Measurements from ENCODE around the gene DKK3.

DKK3 gene

GRCh38 chr11:11983427-11983826 lies 25.0 kb downstream of the DKK3 start:
- DNase-seq (ENCODE audit: low read depth in 2 of 2, low spot score in 1 of 2) = no peak

DNA sequence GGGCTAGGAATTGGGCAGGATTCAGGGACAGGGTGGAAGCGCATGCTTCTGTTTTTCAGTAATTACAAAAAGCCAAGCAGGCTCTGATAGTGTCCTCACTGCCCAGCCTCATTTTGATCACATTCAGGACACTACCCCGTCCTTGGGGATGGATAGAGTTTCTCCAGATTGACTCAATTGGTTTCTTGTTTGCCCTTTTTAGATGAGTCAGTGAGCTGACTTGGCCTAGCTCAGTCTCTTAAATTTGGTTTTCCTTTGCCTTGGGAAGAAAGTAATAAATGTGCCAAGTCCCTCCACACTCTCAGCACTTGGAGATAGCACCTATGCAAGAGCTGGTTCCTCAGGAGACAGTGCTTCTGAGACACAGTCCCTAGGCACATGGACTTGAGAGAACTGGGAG lies 25.5 kb downstream of the DKK3 start:
- DNase-seq (ENCODE audit: low read depth in 2 of 2, low spot score in 1 of 2) = no peak

- no peak for DNase-seq (ENCODE audit: low read depth in 2 of 2, low spot score in 1 of 2)
Observed at GRCh38 chr11:11982461-11982860, 26.0 kb downstream of the DKK3 start.

GRCh38 chr11:11981840-11982239 lies 26.6 kb downstream of the DKK3 start:
- DNase-seq (ENCODE audit: low read depth in 2 of 2, low spot score in 1 of 2) = no peak

DNA sequence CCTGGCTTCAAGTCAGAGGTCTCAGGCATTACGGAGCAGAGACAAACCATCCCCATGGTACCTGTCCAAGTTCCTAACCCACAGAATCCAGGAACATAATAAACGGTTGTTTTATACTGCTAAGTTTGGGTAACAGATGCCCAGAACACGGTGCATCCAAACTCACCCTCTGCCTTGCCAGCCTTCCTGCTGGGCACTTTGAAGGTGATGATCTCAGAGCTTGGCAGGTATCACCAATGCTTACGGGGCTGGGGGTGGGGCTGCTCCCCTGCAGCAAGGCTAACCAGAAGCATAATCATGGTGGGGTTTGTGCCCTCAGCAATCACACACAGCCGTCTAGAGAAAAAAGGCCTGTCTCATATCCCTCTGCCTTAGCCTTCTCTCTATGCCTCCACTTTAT lies 27.1 kb downstream of the DKK3 start:
- DNase-seq (ENCODE audit: low read depth in 2 of 2, low spot score in 1 of 2) = no peak

GRCh38 chr11:11980841-11981308 lies 27.6 kb downstream of the DKK3 start:
- no peak for DNase-seq (ENCODE audit: low read depth in 2 of 2, low spot score in 1 of 2)

GRCh38 chr11:11980200-11980599 lies 28.2 kb downstream of the DKK3 start:
- no peak for DNase-seq (ENCODE audit: low read depth in 2 of 2, low spot score in 1 of 2)

DNA sequence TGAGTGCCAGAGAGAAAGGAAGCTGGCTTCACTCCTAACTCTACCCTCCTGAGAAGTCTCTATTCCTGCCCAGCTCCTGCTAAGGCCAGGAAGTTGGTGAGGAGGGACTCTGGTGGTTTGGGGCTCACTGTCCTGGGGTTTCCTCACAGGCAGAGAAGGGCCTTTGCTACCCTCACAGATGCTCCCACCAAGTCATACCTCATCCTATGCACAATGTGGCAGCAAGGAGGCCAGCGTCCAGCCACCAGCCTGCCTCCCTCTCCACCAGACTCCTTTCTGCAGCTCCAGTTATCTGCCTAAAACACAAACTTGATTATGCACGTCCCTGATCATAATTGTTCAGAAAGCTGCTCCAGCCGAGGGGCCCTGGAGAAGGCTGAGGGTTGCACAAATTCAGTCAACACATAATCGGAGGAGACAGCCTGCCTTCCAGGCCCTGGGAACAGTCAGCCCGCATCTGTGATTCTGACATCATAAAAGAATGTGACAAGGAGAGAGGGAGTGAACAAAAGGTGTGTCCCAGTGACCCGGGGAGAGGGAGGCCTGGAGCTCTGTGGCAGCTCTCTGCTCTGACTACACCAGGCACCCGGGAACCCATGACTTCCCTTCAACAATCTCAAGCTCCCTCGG lies 28.8 kb downstream of the DKK3 start:
- DNase-seq (ENCODE audit: low read depth in 2 of 2, low spot score in 1 of 2) = no peak

DNA sequence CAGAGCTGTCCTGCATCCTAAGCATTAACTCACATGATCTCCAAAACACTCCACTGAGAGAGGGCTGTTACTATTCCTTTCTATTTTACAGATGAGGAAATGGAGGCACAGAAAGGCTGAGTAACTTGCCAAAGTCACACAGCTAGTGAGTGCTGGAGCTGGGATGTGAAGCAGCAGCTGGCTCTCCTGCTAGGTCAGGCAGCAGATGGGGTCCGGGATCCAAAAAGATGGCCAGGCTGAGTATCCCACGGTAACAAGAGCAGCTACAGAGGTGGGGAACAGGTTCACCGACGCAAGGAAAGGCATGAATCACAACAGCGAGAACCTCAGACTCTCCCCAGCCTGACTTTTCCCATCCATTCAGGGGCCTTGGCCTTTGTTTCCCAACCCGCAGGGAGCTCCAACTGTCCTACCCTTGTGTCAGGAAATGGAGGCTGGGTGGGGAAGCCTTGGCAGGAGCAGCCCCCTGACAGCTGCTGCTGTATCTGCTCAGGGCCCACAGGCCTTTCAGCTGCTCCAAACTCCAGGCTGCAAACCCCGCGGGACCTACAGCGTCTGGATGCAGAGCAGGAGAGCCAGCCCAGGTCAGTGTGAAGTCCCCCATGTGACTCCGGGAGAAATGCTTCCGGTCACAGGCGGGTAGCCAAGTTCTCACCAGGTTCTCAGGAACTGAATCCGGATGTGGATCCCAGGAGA lies 29.5 kb downstream of the DKK3 start:
- no peak for DNase-seq (ENCODE audit: low read depth in 2 of 2, low spot score in 1 of 2)

- DNase-seq (ENCODE audit: low read depth in 2 of 2, low spot score in 1 of 2) = no peak
Observed at GRCh38 chr11:11978098-11978637, 30.3 kb downstream of the DKK3 start.

DNA sequence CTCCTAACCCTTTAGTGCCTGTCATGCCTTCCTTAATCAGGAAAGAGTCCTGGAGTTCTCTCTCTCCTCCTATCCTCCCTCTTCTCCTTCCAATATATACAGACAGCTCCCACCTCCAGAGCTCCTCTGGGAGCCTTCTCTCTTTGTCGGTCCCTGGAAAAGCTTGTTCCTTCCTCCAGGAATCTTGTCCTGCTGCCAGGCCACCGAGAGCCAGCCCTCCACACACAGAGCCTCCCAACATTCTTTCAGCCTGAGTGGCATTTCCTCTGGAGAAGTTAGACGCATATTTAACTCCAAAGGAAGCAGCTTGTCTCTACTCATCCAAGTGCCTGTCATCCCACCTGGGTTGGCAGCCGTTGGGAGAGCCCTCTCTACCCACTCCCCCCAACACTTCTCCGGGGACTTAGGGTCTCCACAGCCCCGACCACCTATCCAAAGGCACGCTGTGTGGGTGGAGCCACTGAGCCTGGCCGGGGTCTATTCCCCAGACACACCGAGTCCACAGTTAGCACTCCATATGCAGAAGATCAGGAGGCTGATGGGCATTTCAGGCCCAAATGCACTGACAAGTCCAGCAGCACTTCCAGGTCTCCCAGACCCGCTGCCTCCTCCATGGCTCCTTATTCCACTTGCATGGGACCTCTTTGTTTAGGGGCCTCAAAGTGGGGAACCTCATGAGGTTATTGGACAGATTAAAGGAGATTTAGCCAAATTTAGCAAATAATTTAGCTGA lies 31.1 kb downstream of the DKK3 start:
- DNase-seq (ENCODE audit: low read depth in 2 of 2, low spot score in 1 of 2) = no peak

- no peak for DNase-seq (ENCODE audit: low read depth in 2 of 2, low spot score in 1 of 2)
Observed at GRCh38 chr11:11976481-11977127, 31.8 kb downstream of the DKK3 start.

- DNase-seq (ENCODE audit: low read depth in 2 of 2, low spot score in 1 of 2) = no peak
Observed at GRCh38 chr11:11975201-11976092, 33.0 kb downstream of the DKK3 start.

- DNase-seq (ENCODE audit: low read depth in 2 of 2, low spot score in 1 of 2) = no peak
Observed at GRCh38 chr11:11973866-11974265, 34.6 kb downstream of the DKK3 start.

DNA sequence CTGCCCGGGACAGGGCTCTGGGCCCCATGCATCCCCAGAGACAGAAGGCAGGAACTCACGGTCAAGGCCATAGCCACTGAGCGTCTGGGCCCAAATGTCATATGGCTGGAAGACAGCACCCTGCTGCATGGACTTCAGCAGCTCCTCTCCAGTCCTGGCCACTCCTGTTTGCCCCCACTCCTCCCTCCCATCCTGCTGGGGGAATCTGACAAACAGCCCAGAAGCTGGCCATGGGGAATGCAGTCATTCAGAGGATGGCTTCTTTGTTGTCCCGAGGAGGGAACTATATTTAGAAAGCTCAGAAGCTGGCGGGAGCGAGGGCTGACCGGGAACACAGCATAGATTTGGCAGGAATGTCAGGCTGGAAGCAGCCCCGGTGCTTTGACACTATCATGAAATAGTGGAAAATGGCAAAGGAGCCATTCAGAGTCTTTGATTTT lies 35.0 kb downstream of the DKK3 start:
- no peak for DNase-seq (ENCODE audit: low read depth in 2 of 2, low spot score in 1 of 2)

DNA sequence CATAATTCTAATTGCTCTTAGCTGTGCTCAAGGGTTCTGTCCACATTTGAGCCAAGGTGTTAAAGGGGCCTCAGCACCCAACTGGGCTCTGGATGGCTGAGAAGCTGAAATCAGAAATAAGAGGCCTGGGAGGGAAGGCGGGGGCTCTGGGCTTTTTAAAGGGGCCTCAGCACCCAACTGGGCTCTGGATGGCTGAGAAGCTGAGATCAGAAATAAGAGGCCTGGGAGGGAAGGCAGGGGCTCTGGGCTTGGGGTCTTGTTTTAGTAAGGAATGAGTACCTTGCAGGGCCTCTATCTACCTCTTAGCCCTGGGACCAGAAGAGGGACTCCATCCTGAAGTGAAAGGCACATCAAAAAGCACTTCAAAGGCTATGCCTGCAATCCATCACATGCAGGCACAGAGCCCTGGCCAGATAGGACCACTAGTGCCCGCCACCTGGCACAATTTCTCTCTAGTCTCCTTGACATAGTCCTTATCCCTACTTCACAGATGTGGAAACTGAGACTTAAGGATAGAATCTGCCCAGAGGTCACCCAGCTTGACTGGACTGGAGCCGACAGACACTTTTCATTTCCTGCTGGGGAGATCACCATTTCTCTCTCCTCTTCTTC lies 35.6 kb downstream of the DKK3 start:
- no peak for DNase-seq (ENCODE audit: low read depth in 2 of 2, low spot score in 1 of 2)

DNA sequence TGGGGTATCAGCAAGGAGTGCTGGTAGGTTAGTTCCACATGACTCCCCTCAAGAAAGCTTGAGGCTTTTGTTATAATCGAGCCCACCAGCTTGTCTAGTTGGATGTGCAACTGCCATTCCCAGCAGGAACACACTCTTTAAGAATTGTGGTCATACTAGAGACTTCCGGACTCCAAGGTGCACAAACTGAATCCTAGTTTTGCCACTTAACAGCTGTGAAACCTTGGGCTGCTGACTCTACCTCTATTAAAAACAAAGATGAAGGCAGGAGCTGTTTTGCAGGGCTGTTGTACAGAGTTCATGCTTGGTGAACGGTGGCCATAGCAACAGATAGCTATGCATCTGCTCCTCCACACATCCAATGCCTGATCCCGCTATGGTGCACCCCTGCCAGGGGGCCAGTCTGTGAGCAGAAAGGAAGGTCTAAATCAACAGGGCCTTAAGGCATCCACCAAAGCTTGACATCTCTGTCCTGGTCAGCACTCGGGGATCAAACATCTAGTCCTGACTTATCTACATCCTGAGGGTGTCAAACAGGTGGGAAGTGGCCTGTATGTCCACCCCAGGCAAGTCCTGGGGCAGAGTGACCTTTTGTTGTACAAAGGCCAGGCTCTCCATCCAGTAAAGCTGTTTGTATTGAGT lies 36.4 kb downstream of the DKK3 start:
- no peak for DNase-seq (ENCODE audit: low read depth in 2 of 2, low spot score in 1 of 2)

DNA sequence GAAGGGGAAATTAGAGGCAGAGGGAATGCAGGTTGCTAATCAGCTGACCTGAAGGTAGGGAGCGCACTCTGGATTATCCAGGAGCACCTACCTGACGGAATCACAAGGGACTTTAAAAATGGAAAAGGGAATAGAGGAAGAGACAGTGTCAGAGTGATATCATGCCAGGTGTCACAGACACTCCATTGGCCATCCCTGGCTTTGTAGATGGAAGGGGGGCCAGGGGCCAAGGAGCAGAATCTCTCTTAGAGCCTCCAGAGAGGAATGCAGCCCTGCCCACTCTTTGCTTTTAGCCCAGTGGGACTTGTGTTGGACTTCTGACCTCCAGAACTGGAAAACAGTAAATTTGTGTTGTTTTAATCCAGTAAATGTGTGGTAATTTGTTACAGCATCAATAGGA lies 37.9 kb downstream of the DKK3 start:
- no peak for DNase-seq (ENCODE audit: low read depth in 2 of 2, low spot score in 1 of 2)

DNA sequence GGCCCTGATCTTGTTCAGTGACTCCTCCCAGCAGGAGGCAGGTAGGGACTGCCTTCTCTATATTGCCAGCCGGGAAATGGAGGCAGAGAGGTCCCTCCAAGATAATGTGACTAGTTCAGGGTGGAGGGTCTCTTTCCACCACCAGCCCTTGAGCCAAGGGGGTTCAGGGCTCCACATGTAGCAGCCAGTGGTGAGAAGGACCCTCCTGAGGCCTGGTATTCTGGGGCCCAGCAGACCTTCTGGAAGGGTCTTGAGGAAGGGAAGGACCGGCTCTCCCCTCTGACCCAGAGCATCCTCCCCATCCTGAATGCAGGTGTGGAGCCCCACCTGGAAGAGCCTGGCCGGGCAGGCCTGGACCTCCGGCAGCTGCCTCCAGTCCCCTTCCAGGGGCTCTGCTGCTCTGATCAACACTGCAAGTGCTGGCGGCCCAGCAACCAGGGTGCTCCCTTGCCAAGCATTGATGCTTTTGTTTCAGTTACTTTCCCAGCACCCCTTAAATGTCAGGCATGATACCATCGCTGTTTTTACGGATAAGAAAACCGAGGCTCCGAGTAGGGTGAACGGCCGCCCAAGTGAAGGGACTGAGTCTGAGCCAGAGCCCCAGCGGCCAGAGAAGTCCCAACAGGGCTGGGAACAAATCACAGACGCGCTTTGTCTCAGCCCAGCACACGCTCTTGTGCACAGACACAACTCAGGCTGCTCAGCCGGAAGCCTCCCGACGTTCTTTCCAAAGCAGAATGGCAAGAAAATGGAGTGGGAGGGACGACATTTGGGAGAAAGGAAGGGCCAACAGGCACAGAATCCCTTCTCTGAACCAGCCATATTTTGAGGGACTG lies 38.8 kb downstream of the DKK3 start:
- no peak for DNase-seq (ENCODE audit: low read depth in 2 of 2, low spot score in 1 of 2)

Measured in stimulated activated CD8-positive, alpha-beta memory T cell treated with anti-CD3 and anti-CD28 coated beads, Interleukin-4, amount 100 ng/mL, for 4 hours (primary cell).